Fibroblast of upper back skin (primary cell): ENCODE results near the gene PECR.
"Not testable (repeated sequence)": the region's sequence is repeated elsewhere in the genome, so short reads cannot be mapped to it uniquely, and the experiment has no call there.

Experiments used
- DNase-seq: peaks from one replicate; pipeline ENCODE4 v3.0.0-alpha.2; 2013

PECR gene

DNA sequence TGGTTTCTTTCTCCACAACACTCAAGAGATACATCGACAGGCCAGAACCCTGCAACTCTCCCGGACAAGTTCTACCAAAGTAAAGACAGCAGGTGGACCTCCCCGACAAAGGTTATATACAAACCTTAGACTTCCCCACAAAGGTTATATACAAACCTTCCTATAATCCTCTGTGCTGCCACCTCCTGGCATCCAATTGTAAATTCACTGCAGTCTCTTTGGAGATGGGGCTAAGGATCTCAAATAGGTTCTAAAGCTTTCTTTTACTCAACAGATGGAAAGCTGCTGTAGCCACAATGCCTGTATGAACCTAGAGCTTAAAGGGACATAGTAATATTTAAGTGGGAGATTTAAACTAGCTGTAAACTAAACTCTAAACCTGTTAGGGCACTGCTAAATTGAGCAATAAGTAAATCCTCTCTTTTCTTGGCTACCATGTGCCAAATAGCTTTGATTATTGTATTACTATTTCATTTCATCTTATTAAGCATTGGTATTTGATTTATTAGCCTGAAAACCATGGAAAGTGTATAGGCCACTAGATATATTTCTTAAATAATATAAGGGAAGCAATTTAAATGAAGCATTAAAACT is 58.5 kb downstream of the PECR start:
- peak; percentile 38 for DNase-seq

- no peak for DNase-seq
Measured at GRCh38 chr2:216021768-216022565, 59.6 kb downstream of the PECR start.

- no peak for DNase-seq
Measured at GRCh38 chr2:216018709-216019108, 62.9 kb downstream of the PECR start.

DNA sequence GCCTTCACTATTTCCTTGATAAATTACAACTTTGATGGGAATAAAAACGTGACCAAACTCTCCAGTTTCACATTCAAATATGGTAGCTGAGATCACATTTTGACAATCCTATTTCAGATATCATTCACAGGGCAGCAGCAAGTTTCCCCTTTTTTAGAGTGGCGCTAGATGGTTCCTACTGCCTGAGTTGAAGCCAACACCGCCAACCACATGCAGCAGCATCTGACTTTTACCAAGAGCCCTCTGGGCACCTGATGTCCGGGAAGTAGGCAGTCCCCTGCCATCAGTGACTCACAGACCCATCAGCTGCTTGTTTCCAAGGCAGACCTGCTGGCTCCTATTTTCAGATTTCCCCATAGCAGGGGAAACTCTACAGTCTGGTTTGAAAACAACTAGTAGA is 64.2 kb downstream of the PECR start:
- no peak for DNase-seq

DNA sequence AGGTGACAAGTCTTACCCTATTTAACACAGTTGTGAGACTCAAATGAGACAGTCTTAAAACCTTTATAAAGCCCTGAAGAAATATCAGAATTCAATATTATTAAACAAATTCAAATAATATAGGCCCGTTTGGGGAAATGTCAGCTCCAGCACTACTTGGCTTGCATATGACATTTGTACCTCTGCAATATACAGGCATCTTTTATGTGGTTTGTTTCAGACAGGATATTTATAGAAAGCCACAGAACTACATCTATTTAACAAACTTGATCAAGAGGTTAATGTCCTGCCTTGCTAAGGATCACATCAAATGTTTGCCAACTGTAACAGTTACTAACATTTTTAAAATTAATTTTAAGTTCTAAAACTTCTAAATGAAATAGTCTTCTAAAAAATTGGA is 65.0 kb downstream of the PECR start:
- no peak for DNase-seq

DNA sequence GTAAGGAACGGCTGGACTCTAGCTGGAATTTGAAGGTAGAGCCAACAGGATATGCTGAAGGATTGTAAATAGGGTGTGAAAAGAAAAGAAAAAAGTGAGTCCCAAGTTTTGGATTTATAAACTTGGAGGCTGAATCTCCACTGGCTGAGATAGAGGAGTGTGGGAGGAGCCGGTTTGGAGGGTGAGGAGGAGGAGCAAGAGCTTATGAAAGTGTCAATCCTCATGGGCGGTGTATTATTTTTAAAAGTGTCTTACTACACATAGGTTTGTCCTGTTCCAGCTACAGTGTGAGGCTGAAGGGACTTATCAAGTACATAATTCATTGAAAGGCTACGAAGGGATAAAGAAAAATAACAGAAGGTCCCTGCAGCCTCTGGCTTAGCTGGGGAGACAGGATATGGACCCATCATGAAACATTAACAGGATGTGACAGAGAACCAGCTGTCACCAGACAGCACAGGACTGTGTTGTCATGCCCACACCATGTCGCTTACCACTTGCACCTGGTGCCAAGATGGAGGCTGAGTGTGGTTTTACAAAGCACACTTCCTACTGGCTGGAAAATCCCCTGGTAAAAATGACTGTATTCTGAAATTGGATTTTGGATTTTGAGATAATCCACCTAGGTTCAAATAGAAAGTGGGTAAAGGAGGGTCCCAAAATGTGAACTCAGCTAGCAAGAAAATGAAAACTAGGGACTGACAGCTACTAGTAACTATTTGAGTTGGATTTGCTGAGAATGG is 65.7 kb downstream of the PECR start:
- no peak for DNase-seq

GRCh38 chr2:216014986-216015385 is 66.6 kb downstream of the PECR start:
- no peak for DNase-seq

GRCh38 chr2:216014006-216014405 is 67.6 kb downstream of the PECR start:
- no peak for DNase-seq

DNA sequence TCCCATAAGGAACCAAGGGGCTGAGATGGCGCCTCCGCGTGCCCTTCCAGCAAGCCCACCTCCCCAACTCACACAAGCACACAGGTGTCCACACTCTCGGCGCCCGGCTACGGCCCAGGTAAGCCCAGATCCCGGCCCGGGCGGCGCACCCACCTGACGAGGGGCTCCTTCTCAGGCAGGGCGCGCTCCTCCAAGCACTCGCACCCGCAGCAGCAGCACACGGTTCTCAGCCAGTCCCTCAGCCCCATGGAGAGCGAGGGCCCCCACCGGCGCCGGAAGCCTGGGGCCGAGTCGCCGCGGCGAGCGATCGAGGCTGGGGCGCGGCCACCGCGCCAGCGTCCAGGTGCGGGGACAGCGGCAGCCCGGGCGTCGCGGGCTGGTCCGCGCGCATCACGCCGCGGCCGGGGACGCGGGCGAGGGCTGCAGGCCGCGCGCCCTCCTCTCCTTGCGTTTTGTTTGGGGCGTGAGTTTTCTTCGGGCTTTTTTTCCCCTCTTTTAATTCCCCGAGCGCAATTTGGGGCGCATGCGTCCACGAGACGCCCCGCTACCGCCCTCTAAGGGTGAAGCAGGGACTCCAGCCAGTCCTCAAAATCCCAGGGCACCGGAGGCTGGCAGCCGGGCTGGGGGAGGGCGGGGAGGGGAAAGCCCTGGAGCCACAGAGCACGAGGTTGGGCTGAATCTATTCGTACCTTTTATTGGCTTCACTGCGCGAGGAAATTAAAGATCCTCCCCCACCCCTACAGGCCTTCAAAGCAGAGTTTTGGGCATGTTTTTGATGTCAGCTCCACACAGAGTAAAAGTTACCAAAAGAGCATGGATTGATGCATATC is 68.3 kb downstream of the PECR start, which contains the start of gene MREG:
MREG (minus strand) TSS at position 472 of the 830 bp plus-strand sequence; CDS start at position 248, 224 bp downstream.
- DNase-seq: peak; percentile 74

- no peak for DNase-seq
Measured at GRCh38 chr2:216012830-216013079, 68.9 kb downstream of the PECR start.

- DNase-seq: no peak
Measured at GRCh38 chr2:216012133-216012829, 69.3 kb downstream of the PECR start.

- DNase-seq: not testable (repeated sequence)
Measured at GRCh38 chr2:216009215-216009614, 72.4 kb downstream of the PECR start.

DNA sequence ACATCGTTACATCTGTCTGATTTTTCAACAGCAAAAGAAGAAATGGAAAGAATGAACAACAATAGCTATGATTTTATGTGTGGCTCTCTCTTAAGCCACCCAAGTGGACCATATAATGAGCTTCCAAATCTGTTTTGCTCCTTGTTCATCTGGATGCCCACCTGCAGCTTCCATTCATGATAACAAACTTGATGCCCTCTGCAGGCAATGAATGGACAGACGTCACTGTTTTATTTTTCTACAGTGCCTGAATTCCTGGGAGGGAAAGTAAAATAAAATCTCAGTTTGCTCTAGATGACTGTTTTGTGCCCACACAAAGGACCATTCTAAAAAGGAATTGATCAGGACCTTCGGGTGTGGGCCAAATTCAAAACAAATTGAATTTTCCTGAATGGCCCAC is 73.2 kb downstream of the PECR start:
- DNase-seq: no peak

DNA sequence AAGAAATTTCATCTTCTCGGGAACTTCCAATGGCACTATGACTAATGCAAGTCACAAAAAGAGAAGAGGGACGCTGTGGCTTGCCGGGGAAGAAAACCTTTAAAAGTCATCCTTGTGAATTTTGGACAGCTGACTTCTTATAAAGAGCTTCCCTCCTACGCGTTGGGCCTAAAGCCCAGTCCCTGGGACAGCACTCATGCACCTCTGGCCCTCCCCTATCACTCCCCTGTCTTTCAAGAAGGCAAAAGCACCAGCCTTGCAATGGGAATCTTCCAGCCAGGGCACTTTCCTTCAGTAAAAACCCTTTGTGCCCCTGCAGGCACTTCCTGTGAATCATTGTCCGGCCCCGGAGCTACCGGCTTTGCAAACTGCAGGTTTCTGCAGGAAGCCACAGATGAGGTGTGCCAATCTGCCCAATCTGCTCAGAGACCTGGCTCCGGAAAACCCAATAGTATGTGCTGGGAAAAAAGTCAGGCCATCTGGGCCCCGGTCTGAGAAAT is 75.4 kb downstream of the PECR start:
- no peak for DNase-seq

- no peak for DNase-seq
Measured at GRCh38 chr2:216004697-216005283, 76.8 kb downstream of the PECR start.

GRCh38 chr2:216003876-216004696 is 77.5 kb downstream of the PECR start:
- DNase-seq: no peak

DNA sequence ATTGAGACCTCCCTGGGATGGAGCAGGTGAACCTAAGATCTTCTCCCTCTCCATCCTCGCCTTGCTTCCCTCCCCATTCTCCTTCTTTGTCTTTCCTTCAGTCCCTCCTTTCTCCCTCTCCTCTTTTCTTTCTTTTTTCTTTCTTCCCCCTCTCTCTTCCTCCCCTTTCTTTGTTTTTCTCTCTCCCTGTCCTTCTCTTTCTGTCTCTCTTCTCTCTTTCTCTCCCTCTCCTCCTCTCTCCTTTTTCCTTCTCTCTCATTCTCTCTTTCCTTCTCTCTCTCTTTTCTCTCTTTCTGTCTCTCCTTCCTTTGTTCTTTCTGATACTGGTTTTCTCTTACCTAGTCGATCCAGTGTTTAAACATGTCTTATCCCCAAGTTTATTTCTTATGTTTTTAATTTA is 78.9 kb downstream of the PECR start:
- DNase-seq: no peak

DNA sequence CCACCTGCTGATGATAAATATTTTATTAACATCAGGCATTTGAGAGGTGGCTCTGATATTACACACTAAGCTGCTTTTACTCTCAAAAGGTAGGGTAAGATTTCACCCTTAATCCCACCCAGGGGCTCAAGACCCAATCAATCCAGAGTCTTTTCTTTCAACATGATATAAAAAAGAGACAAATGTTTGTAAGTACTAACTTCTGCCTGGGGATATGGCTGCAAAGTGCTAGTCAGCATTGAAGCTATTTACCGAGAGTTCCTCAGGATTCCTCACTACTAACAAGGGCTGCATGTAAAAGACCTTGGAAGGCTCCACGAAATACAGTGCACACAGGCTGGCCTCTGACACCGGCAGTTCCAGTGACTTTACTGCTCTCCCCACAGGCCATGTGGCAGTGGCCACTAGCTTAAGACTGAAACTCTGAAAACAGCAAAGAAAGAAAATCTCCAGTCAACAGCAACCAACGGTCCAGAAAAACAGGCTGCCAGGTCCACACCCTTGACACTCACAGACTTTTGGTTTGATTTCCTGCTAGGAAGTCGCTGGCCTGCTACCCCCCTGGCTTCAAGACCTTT is 79.4 kb downstream of the PECR start:
- no peak for DNase-seq

GRCh38 chr2:216001216-216002100 is 80.2 kb downstream of the PECR start:
- no peak for DNase-seq

GRCh38 chr2:215998636-215999035 is 83.0 kb downstream of the PECR start:
- DNase-seq: no peak
